ENCODE data around the gene HAAO.
A peak's percentile ranks its signal among the peaks of the same experiment; 100 is the strongest.
"Not testable (repeated sequence)": the region's sequence is repeated elsewhere in the genome, so short reads cannot be mapped to it uniquely, and the experiment has no call there.

HAAO gene

DNA sequence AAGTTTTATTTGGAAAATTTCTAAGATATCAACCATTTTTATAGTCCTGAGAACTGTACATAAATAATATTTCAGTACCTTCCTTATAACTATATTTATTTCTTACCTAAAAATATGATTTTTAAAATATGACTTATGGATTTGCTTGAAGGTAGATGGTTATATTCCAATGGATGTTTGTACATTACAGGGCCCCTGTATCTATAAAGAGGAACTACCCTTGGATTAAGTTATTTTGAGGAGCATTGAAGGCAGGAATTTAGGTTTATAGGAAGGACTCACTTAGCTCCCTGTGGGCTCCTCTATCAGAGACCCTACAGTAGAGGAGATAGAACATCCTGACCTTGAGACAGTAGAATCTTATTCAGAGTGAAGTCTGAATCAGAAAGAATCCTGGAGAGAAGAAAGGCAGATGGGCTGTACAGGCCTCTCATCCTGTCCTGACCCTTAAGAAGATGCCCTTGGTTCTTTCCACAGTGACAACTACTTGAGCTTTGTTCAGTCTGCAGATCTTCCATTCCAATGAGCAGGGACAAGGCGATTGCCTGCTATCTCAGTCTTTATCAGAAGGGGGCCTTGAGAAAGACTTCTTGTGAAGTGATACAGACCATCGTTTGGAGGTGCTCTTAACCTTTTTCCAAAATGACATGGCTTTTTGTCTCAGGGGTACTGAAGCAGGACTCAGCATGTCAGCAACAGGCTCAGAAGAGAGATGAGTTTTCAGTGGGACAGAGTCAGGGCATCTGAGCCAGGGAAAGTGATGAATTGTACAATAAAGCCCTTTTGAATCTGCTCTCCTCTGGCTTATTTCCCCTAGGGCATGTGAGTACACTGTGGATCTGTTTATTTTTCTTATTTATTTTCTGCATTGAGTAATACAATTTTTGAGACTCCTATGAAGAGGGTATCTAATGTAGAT lies 49.4 kb downstream of the HAAO start:
- no peak for DNase-seq

DNA sequence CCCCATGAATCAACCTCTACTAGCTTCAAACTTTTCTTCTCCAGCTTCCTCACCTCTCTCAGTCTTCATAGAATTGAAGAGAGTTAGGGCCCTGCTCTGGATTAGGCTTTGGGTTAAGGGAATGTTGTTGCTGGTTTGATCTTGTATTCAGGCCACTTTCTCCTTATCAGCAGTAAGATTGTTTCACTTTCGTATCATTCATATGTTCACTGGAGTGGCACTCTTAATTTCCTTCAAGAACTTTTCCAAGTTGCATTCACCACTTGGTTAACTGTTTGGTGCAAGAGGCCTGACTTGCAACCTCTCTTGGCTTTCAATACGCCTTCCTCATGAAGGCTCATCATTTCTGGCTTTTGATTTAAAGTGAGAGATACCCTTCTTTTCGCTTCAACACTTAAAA lies 51.2 kb downstream of the HAAO start:
- DNase-seq, result no peak

DNA sequence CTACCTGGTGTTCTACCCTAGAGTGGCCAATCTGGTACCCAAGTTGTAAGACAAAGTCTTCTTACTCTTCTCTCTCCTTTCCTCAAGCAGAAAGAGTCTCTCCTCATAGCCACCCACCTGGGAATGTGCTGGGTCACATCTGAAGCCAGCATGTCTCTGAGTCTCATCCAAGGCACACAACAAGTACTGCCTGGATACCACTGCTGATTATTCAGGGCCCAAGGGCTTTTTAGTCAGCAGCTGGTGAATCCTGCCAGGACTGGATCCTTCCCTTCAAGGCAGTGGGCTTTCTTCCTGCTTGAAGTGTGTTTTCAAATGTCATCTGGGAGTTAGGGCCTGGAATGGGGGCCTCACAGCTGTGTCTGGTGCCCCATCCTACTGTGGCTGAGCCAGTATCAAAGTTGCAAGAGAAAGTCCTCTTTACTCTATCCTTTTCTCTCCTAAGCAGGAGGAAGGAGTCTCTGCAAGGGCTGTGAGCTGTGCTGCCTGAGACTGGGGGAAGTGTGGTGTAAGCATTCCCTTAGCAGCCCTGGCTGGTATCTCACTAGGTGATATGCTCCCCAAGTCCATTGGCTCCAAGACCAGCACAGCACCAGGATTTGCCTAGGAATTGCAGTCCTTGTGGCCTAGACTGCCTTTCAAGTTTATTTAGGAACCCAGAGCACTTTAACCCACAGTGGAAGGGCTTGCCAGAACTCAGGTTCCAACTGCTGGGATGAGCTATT lies 55.6 kb downstream of the HAAO start:
- no peak for DNase-seq

DNA sequence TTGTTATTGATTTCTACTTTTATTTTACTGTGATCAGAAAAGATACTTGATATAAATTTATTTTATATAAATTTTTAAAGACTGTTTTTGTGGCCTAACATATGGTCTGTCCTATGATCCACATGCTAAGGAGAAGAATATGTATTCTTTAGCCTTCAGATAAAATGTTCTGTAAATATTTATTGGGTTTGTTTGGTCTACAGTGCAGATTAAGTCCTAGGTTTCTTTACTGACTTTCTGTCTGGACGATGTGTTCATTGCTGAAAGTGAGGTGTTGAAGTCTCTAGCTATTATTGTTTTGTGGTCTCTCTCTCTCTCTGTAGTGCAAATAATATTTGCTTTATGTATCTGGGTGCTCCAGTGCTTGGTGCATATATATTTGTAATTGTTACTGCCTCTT lies 58.5 kb downstream of the HAAO start:
- no peak for DNase-seq

DNA sequence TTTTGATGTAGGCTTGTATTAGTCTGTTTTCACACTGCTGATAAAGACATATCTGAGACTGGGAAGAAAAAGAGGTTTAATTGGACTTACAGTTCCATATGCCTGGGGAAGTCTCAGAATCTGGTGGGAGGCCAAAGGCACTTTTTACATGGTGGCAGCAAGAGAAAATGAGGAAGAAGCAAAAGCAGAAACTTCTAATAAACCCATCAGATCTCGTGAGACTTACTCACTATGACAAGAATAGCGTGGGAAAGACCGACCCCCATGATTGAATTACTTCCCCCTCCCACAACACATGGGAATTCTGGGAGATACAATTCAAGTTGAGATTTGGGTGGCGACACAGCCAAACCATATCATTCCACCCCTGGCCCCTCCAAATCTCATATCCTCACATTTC lies 61.1 kb downstream of the HAAO start:
- not testable (repeated sequence) for DNase-seq

DNA sequence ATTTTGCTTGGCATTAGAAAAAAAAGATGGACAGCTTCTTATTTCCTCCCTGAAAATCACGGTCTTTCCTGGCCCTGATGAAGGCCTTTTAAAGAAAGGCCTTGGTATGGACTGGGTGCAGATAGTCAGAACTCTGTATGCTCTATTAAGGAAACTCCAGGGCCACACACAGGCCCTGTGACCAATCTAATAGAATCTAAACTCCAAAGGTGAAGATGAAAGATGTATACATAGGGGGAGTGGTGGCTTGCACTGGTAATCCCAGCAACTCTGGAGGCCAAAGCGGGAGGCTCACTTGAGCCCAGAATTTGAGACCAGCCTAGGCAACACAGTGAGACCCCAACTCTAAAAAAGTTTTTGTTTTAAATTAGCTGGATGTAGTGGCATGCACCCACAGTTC lies 65.7 kb downstream of the HAAO start:
- no peak for DNase-seq

DNA sequence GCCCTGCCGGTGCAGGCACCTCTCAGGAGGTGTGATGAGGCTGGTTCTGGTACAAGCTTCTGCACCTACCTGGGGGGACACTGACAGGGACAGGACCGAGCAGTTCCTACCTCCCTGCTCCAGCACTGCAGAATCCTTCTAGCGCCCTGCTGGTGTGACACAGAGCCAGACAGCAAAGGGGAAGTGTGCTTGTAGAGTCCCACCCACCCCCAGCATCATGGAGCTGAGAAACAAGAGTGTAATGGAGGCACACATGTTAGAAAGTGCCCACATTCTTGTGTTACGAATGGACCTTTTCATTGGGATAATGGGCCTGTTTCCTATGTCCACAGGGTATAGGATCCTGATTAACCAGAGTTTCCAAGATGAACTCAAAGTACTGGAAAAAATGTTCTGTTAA lies 66.7 kb downstream of the HAAO start:
- no peak for DNase-seq

DNA sequence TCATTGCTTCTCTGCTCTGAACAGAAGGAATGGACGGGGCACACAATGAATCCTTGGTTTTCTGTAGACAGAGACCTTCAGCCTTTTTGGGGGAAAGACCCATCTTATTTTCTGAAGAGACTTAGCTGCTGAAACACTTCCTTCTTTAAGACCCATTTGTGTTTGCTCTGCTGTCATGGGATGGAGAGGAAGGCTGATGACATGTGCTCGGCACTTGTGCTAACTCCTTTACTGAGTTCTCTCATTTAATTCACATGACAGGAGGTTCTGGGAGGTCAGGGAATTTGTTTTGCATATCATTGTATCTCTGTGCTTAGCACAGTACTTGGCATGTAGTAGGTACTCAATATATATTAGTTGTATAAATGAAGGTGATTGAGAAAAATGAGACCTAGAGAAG lies 67.5 kb downstream of the HAAO start:
- DNase-seq, result no peak

DNA sequence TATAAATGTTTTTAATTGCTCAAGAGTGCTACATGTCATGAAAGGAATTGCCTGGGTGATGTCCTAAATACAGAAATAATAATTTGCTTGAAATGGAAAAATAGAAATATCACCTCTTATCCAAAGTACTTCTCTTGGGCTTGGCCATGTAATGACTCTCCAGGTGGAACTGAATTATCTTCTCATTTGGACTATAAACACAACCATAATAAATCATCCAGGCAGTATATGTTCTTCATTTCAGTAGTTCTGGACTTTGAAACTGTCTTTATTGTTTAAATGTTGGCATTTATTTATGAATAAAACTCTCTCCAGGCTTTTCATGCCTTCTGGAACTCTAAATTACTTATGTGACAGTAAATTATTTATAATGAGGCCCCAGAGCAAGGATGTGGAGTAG lies 68.9 kb downstream of the HAAO start:
- no peak for DNase-seq

DNA sequence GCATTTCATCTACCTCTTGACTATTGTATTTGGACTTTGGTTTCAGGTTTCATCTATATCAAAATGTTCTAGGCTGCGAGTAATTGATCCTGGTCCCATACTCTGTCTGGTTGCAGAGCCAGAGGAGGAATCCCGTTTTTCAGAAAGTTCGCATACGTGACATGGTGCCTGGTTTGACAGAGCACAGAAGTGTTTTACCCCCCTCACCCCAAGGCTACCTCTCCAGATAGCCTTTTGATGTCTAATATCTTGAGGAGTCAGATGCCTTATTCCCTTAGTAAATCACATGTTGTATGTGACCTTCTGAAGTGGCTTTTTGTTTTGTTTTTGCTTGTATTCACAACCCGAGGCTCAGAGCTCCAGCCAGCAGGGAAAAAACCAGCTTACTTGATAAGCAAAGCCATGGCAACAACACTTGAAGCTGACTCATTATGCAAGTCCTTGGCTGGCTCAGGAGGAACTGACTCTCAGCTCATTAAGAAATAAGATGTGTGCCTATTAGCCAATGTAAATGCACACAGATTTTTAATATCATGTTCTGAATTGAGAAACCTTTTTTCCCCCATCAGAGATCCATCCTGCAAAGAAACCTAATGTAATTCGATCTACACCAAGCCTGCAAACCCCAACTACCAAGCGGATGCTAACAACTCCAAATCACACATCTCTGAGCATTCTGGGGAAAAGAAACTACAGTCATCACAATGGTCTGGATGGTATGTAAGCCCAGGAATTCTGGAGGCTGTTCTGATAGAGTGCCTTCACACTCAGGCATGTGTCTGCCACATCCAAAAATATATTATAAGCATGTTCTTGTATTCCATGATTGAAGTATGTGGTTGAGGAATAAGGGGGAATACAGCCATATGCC lies 69.8 kb downstream of the HAAO start:
- peak; percentile 10 for DNase-seq

DNA sequence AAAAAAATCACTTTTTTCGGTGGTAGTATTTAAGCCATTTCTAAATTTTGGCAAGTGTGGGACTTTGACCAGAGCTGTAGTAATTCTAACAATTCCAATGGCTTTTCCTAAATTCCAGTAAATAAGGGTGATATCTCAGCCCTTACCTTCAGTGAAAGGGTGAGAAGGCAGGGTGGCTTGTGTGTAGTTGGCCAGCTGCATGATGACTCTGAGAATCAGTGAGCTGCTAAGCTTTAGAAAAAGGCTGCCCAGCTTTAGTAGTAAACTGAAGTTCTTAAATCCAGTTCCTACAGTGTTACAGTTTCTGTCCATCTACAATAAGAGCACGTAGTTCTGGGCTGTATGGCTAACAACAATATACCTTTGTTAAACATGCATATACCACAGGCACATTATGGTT lies 70.5 kb downstream of the HAAO start:
- DNase-seq, result no peak

Data from NCI-H1105 (cell line).